ENCODE measurements around the gene MSRB3. TPM values are rescaled to one million over a fixed set of nuclear protein-coding genes. Genes with fewer than 3 reads are reported as not detected.

MSRB3 gene
- total and polyA plus RNA-seq, 2 donors (not counting 1 experiment from before 2014, with no cell fraction given), result 46.9 to 105 TPM

DNA sequence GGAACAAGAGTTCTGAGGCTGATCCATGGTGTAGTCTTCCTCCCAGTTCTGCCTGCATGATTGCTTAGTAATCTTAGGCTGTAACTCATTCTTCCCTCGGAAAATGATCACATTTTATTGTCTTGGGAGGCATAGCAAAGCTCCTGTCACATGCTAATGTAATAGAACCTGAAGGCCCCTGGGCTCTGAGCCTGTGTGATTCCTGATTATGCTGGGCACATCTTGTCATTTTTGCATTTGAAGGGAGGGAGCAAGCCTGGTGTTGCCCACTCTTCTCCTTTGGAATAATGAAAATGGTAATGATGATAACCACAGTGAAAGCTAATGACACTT lies 215.4 kb downstream of the MSRB3 start:
- Histone ChIP-seq H3K79me2 (ENCODE audit: control insufficient read depth, insufficient read depth, low read length) (no peaks in the 10 kb centered on the region), H2AFZ (ENCODE audit: low read length) (no peak overlapping the region), H3K9ac (ENCODE audit: insufficient read depth, low read length) (no peak overlapping the region), H3K36me3 (ENCODE audit: control insufficient read depth, insufficient read depth, low read length) (no peaks in the 10 kb centered on the region), H3K27me3 (ENCODE audit: control insufficient read depth, insufficient read depth, low read length) (no peaks in the 10 kb centered on the region), H4K20me1 (ENCODE audit: control insufficient read depth, extremely low read depth, insufficient read depth, low read length) (no peaks in the 10 kb centered on the region), H3K4me1 (ENCODE audit: control insufficient read depth, extremely low read depth, insufficient read depth, low read length) (peaks cover 21% of the 10 kb centered on the region), H3K4me2 (ENCODE audit: extremely low read depth, insufficient read depth, low read length) (no peak overlapping the region), H3K9me3 (ENCODE audit: control insufficient read depth, insufficient read depth, low read depth, low read length) (no peaks in the 10 kb centered on the region), H3K4me3 (replicated peaks in 1 of 4; ENCODE audit: control extremely low read depth in 1 of 4, insufficient read depth in 1 of 4, low read depth in 3 of 4, low read length in 4 of 4) (no peak overlapping the region), H3K27ac (ENCODE audit: insufficient read depth, low read length) (no peak overlapping the region)
- TF ChIP-seq EZH2 (IDR thresholded peaks at IDR 0.05; ENCODE audit: low read length, missing control alignments), result no peak
- TF ChIP-seq, protein P1, sequence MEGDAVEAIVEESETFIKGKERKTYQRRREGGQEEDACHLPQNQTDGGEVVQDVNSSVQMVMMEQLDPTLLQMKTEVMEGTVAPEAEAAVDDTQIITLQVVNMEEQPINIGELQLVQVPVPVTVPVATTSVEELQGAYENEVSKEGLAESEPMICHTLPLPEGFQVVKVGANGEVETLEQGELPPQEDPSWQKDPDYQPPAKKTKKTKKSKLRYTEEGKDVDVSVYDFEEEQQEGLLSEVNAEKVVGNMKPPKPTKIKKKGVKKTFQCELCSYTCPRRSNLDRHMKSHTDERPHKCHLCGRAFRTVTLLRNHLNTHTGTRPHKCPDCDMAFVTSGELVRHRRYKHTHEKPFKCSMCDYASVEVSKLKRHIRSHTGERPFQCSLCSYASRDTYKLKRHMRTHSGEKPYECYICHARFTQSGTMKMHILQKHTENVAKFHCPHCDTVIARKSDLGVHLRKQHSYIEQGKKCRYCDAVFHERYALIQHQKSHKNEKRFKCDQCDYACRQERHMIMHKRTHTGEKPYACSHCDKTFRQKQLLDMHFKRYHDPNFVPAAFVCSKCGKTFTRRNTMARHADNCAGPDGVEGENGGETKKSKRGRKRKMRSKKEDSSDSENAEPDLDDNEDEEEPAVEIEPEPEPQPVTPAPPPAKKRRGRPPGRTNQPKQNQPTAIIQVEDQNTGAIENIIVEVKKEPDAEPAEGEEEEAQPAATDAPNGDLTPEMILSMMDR (conservative IDR thresholded peaks at IDR 0.05 in 1 of 2, IDR thresholded peaks at IDR 0.05 in 1 of 2; ENCODE audit: low read depth in 1 of 2, low read length in 2 of 2), result no peak
- DNase-seq (ENCODE audit: low read depth in 2 of 2), result no peak

DNA sequence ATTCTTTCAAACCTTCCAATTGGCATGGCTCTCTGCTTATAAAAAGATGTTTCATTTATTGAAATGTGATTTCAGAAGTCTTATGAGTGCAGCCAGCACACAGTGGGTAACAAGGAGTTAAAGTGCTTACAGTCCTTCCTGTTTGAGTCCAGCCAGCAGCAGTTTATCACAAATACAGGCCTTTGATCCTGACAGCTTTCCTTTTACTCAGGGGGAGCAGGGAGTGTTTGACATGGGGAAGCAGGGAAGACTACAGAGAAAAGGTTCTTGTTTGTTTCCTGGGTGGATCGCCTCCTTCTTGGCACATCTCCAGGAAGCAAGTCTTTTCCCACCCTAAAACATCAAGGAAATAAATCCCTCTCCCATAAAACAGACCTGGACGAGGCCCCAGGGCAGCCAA lies 216.1 kb downstream of the MSRB3 start:
- Histone ChIP-seq H2AFZ (ENCODE audit: low read length) (no peak overlapping the region), H3K27me3 (ENCODE audit: control insufficient read depth, insufficient read depth, low read length) (no peaks in the 10 kb centered on the region), H4K20me1 (ENCODE audit: control insufficient read depth, extremely low read depth, insufficient read depth, low read length) (no peaks in the 10 kb centered on the region), H3K4me3 (replicated peaks in 1 of 4; ENCODE audit: control extremely low read depth in 1 of 4, insufficient read depth in 1 of 4, low read depth in 3 of 4, low read length in 4 of 4) (no peak overlapping the region), H3K4me2 (ENCODE audit: extremely low read depth, insufficient read depth, low read length) (no peak overlapping the region), H3K36me3 (ENCODE audit: control insufficient read depth, insufficient read depth, low read length) (no peaks in the 10 kb centered on the region), H3K27ac (ENCODE audit: insufficient read depth, low read length) (no peak overlapping the region), H3K79me2 (ENCODE audit: control insufficient read depth, insufficient read depth, low read length) (no peaks in the 10 kb centered on the region), H3K9me3 (ENCODE audit: control insufficient read depth, insufficient read depth, low read depth, low read length) (no peaks in the 10 kb centered on the region), H3K4me1 (ENCODE audit: control insufficient read depth, extremely low read depth, insufficient read depth, low read length) (peaks cover 21% of the 10 kb centered on the region), H3K9ac (ENCODE audit: insufficient read depth, low read length) (no peak overlapping the region)
- TF ChIP-seq EZH2 (IDR thresholded peaks at IDR 0.05; ENCODE audit: low read length, missing control alignments), result no peak
- TF ChIP-seq, protein P1 (conservative IDR thresholded peaks at IDR 0.05 in 1 of 2, IDR thresholded peaks at IDR 0.05 in 1 of 2; ENCODE audit: low read depth in 1 of 2, low read length in 2 of 2), result no peak
- peak in 1 of 2 donors; percentile 38 for DNase-seq (ENCODE audit: low read depth in 2 of 2)

GRCh38 chr12:65495233-65495632 lies 216.8 kb downstream of the MSRB3 start:
- H3K27me3 ChIP-seq (ENCODE audit: control insufficient read depth, insufficient read depth, low read length), result no peaks in the 10 kb centered on the region
- no peaks in the 10 kb centered on the region for H3K9me3 ChIP-seq (ENCODE audit: control insufficient read depth, insufficient read depth, low read depth, low read length)
- no peaks in the 10 kb centered on the region for H4K20me1 ChIP-seq (ENCODE audit: control insufficient read depth, extremely low read depth, insufficient read depth, low read length)
- H3K4me3 ChIP-seq (replicated peaks in 1 of 4; ENCODE audit: control extremely low read depth in 1 of 4, insufficient read depth in 1 of 4, low read depth in 3 of 4, low read length in 4 of 4), result no peak overlapping the region
- H3K4me2 ChIP-seq (ENCODE audit: extremely low read depth, insufficient read depth, low read length), result peak overlapping the region; percentile 51
- H3K36me3 ChIP-seq (ENCODE audit: control insufficient read depth, insufficient read depth, low read length), result no peaks in the 10 kb centered on the region
- no peak overlapping the region for H3K9ac ChIP-seq (ENCODE audit: insufficient read depth, low read length)
- H3K4me1 ChIP-seq (ENCODE audit: control insufficient read depth, extremely low read depth, insufficient read depth, low read length), result peaks cover 21% of the 10 kb centered on the region
- H3K79me2 ChIP-seq (ENCODE audit: control insufficient read depth, insufficient read depth, low read length), result no peaks in the 10 kb centered on the region
- peak overlapping the region; percentile 16 for H3K27ac ChIP-seq (ENCODE audit: insufficient read depth, low read length)
- TF ChIP-seq, protein P1 (conservative IDR thresholded peaks at IDR 0.05 in 1 of 2, IDR thresholded peaks at IDR 0.05 in 1 of 2; ENCODE audit: low read depth in 1 of 2, low read length in 2 of 2), result no peak
- no peak for TF ChIP-seq EZH2 (IDR thresholded peaks at IDR 0.05; ENCODE audit: low read length, missing control alignments)
- H2AFZ ChIP-seq (ENCODE audit: low read length), result no peak overlapping the region
- DNase-seq (ENCODE audit: low read depth in 2 of 2), result peak; percentile 38 to 92
